ENCODE data around the gene CCDC148. TPM values are rescaled to one million over a fixed set of nuclear protein-coding genes. Genes with fewer than 3 reads are reported as not detected.

CCDC148 gene
- total RNA-seq, 1 donor from 2014 or later = 3.6 TPM

DNA sequence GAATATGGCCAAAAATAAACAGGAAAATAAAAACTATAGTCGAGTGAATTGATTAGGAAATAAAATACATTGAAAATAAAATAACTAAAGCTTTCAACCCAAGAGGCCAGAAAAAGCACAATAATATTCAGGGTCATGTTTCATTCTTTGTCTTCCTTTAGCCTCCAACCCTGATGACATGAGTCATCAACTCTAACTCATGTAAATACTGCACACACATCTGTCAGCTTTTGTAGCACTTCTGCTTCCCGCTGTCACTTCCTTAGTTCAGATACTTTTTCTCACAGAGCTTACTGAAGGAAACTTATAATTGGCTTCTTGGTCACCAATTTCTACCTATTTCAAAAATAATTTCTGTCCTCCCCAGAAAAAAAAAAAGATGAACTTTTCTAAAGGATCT is 242.1 kb downstream of the CCDC148 start:
- peak; percentile 16 for DNase-seq (ENCODE audit: low spot score)

GRCh38 chr2:158213773-158214172 is 242.8 kb downstream of the CCDC148 start:
- DNase-seq (ENCODE audit: low spot score) = no peak

DNA sequence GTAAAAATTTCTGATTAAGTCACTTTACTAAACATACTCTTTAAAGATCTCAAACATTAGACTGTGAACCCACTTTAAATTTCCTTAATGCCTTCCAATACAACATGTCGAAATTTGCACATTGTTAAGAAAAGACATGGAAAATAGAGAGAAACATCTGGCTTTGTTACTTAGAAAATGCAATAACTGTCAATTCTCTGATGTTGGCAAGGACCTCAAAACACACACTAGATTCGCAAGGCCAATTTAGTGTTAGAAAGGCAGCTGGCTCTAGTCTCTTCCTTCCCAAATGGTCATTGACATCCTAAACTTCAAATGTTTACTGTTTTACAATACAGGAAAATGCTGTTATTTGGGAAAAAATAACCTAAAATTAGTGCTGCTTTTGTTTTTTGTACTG is 244.3 kb downstream of the CCDC148 start:
- DNase-seq (ENCODE audit: low spot score) = no peak

DNA sequence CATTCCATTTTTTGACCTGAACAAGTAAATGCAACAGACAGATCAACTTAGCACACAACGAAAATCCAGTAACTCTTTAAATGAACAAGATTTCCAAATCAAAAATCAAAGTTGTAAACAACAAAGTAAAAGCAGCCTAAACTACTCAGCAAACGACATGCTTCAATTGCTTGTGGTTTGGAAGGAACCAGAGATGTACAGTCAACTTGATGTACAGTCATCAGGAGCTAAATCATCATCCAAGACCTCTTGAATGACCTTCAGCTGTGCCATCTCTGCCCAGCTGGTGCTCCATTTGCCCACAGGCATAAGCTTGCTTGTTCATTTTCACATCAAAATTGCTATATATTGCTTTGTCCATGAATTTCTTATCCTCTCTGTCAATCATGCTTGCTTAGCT is 245.1 kb downstream of the CCDC148 start:
- DNase-seq (ENCODE audit: low spot score) = no peak

DNA sequence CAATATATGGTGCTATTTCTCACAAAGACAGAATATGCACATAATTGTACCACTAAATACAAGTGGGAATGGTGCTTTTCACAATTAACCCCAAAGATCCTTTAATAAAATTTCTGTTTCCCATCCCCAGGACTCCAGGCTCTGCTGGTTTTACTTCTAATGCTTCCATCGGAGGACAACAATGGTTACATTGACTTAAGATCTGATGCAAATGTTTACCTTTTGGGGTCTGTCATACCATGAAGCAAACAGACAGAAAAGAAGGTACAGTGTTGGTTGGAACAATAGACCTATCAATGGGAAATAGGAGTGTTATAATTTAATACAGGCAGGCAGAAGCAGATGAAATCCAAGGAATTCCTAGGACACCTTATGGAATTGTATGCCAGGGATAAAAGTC is 249.2 kb downstream of the CCDC148 start:
- DNase-seq (ENCODE audit: low spot score) = no peak

DNA sequence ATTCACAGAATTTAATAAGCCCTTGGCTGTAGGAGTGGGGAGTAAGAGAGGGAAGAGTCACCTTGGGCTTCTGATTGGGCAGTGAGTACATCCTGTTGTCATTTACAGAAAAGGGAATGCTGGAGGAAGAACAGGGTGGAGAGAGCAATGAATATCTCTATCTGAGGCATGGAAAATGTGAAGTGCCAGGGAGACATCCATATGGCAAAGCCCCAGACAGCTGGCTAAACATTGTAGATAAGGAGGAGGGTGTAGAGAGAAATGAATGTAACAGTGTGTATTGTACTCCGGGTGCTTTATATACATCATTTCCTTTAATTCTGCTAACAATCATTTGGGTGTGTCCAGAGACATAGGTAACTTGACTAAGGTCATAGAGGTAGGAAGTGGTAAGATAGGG is 251.3 kb downstream of the CCDC148 start:
- no peak for DNase-seq (ENCODE audit: low spot score)

DNA sequence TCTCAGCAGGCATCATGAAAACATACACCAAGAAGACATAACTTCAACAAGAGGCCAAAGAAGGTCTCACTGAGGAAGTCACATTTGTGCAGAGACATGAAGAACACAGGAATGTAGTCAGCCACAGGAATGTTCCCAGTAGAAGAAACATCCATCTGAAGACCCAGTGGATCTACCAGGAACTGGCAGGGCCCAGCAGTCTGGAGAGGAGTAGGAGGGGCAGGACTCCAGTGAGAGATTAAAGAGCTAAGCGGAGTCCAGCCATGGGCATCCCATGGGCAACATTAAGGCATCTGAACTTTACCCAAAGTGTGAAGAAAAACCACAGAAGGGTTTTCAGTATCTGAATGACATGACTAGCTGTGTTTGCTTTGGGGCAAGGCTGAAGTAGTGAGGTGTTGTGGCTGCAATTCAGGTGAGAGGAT is 251.8 kb downstream of the CCDC148 start:
- DNase-seq (ENCODE audit: low spot score) = no peak

- DNase-seq (ENCODE audit: low spot score) = peak; percentile 47
Observed at GRCh38 chr2:158202161-158202815, 254.3 kb downstream of the CCDC148 start.

DNA sequence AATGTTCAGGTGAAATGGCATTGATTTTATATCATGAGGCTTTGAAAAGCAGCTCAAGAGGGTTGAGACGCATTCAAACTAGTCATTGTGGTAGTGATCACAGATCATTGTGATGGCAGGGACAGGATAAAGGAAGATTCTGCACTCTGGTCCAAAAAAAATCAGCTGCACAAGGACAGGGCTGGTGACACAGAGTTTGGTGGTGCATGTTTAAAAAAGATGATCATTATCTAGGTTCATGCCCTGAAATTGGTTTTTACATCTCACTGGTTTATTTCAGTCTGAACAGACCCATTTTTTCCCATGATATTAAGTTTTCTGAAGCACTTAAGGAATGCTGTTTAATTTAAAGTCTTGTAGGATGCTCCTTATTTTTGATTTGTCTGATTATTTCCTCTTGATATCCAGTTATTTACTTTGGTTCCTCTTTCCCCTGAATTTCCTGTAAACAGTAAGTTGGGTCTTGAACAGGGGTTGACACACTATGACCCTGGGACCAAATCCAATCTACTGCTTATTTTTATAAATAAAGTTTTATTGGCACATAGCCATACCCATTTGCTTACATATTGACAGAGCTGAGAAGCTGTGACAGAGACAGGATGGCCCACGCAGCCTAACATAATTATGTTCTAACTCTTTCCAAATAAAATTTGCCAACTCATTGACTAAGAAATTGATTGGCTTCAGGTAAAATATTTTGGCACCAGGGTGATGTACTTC is 256.5 kb downstream of the CCDC148 start:
- DNase-seq (ENCODE audit: low spot score) = no peak

- no peak for DNase-seq (ENCODE audit: low spot score)
Observed at GRCh38 chr2:158197940-158198339, 258.6 kb downstream of the CCDC148 start.

DNA sequence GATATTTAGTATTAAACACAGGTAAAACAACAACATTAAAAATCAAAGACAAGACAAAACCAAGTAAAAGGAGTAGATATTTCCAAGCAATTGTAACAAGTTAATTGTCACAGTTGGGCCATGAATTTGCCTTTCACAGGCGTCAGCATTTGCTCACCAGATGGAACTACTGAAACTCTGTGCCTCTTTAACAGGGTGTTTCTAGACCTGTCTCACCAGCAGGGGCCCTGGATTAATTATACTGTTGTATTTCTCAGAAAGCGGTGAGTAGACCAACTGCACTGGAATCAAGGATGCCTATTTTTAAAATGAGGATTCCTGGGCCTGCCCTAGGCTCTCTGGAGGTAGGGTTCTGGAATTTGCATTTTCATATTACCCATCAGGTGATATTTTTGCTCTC is 262.3 kb downstream of the CCDC148 start:
- DNase-seq (ENCODE audit: low spot score) = no peak

- no peak for DNase-seq (ENCODE audit: low spot score)
Observed at GRCh38 chr2:158192515-158193443, 263.8 kb downstream of the CCDC148 start.

DNA sequence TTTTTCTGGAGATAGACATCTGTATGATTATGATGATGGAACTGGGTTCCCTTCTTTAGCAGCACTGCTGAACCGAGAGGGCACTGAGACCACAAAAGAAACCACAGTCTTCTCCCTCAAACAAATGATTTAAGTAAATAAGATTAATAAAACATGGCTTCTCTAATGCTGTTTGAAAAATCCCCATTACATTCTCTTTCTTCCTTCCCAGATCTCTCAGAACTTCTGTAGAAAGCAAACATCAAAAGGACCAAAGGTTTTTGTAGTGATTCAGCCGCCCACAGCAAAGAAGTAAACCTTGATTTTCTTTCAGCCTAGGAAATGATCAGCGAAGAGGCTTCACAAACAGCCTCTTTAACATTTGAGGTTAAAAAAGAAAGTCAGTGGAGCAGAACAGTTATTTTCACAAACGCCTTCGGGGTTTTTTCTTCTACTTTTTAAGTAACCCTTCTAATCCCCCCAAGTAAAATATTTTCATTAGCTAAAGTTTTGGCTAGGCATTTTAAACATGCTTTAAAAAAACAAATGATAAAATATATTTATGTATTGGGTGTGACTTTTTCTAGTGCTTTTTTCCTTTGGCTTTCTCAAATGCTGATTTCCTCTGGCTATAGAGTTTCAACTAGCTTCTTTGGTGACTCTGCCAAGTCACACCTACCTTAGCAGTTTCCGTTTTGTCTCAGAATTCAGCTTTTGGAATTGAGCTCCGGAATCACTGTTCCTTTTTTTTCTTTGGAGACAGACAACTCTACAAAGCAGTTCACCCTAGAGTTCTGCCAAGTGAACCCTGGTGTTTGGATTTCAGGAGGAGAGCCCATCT is 265.3 kb downstream of the CCDC148 start:
- no peak for DNase-seq (ENCODE audit: low spot score)

DNA sequence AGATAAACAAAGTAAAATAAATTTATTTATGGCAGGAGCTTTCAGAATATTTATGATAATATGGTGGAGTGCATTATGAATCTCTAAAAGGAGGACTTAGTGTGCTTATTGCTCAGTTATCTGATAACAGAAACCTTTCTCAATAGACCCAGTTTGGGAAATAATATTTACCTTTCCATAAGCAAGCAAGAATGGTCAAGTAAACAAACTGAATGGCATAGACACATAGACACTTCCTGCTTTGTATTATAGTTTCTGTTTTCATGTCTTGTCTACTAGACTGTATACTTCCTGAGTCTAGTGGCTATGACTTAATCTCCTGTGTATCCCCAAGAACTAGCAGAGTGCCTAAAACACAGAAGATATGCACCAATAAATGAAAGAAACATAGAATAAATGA is 267.0 kb downstream of the CCDC148 start:
- DNase-seq (ENCODE audit: low spot score) = no peak

DNA sequence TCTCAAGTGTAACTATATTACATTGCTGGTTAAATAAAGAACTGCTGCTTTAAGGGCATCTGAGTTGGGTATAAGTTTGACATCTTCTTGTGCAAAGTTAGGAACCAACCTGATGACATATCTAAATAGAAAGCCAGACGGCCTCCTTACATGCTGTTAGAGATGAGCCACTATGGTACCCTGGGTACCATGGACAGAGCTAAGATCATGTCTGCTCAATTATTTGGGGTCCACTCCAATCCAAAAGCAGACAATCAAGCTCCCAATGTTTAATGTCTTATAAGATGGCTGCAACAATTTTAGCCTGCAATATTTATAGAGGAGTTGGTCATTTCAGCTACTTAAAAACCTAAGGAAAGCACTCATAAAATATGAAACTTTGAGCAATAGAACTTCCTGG is 268.6 kb downstream of the CCDC148 start:
- DNase-seq (ENCODE audit: low spot score) = no peak

DNA sequence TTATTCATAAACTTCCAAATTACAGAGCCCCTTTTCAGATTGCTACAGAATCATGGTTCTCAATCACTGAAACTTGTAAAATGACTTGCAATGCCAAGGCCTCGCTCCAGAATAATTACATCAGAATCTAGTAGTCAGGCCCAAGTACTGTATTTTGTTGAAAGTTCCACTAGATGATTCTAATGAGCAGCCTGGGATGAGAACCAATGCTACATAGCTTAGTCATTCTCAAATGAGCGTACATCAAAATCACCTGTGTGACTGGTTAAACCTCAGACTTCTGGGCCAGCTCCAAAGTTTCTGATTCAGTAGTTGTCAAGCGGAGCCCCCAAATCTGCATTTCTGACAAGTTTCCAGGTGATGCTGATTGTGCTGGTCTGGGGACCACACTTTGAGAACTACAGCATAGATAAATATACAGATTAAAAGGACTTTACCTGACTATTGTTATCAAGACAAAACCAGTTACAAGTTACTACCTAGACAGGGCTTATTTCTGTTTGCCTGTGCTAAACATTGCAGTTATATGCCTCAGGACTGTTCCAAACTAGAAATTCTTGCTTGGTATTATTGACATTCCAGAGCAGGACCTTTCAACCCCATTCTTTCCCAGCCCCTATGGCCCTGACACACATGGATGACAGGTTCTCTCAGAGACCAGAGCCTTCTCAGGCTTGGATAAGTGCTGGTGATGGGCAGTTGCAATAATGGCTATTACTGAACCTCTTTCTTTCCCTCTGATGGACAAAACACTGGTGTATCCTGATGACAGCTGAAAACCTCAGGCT is 271.8 kb downstream of the CCDC148 start:
- DNase-seq (ENCODE audit: low spot score) = no peak

GRCh38 chr2:158184001-158184400 is 272.6 kb downstream of the CCDC148 start:
- DNase-seq (ENCODE audit: low spot score) = no peak

DNA sequence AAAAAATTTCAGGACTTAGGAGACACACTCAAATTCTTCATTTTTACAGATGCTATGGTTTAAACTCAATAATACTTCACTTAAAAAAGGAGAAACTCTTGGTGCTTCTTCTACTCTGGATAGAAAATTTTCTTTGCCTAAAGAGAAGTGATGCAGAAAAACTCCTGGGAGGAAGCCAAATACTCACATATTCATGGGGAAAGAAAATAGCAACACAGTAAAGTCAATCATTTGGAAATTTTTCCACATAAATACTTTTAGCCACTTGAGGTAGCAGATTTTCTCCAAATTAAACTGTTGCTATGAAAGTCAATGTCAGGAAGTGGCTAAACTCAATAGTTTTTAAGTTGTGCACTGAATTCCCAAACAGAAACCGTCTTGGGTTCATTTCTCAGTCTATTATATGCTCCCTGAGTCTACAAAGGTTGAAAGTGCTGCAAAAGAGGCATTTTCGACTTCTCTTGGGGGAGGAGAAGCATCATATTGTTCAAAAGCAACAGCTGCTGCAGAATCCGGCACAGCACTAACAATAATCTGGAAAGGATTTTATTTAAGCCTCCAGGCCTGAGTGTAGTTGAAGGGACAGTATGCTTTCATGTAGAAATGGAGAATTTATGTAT is 273.8 kb downstream of the CCDC148 start:
- peak; percentile 92 for DNase-seq (ENCODE audit: low spot score)

DNA sequence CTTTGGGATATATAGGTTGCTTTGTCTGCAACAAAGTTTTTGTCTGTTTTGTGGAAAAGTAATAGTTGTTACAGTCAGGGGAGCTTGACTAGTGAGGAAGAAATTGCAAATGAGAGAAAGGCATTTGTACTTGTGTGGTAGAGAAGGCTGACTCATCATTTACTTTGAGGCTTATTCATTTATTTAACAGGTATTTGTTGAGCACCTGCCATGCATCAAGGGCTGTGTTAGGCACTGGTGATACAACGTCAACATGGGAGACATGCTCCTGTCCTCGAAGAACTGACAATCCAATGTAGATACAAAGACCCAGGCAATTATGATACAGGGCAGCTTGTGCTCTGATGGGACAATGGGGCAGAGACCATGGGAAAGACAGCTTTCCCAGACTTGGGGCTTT is 275.4 kb downstream of the CCDC148 start:
- DNase-seq (ENCODE audit: low spot score) = no peak

DNA sequence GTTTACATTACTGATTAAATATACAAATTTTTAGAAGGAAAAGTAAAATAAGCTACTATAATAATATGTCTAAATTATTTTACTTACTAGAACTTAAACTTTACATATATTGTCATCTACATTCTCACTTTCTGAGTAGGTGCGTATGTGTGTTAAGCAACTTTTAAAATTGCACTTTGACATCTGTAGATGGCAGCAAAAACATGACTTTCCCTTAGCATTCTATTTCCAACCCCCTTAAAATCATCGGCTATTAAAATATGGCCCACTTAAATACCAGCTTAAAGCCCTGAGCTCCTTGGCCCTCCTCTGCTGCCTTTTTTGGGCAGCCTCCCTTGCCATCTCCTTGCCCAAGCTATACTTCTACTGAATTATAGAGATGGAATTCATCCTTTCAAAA is 276.9 kb downstream of the CCDC148 start:
- peak; percentile 35 for DNase-seq (ENCODE audit: low spot score)

Data from umbilical cord (tissue), 2 donors.